HFFc6 (cell line): ENCODE measurements around the gene SP140. TPM values are rescaled to one million over a fixed set of nuclear protein-coding genes. Genes with fewer than 3 reads are reported as not detected.

Experiments
- DNase-seq: peaks from one replicate; pipeline ENCODE4 v3.0.0-alpha.2; 2018
- H3K27ac Mint-ChIP-seq: 2 replicates; pipeline ENCODE4 v1.8.0; 2020; ENCODE audit warnings: mild to moderate bottlenecking, mixed read lengths
- H3K27me3 Mint-ChIP-seq: 2 replicates; pipeline ENCODE4 v1.8.0; 2021; ENCODE audit warnings: mild to moderate bottlenecking, moderate library complexity, mixed read lengths; ENCODE audit not compliant: insufficient read depth
- H3K36me3 Mint-ChIP-seq: 2 replicates; pipeline ENCODE4 v1.8.0; 2021; ENCODE audit warnings: low read depth, mixed read lengths
- H3K4me1 Mint-ChIP-seq: 2 replicates; pipeline ENCODE4 v1.8.0; 2020; ENCODE audit warnings: low read depth, mixed read lengths
- H3K4me3 Mint-ChIP-seq: 2 replicates; pipeline ENCODE4 v1.8.0; 2020; ENCODE audit warnings: mild to moderate bottlenecking, moderate library complexity, mixed read lengths
- H3K9me3 Mint-ChIP-seq: 2 replicates; pipeline ENCODE4 v1.8.0; 2020; ENCODE audit warnings: mild to moderate bottlenecking, mixed read lengths
- CTCF ChIP-seq: fragments of 200-600 bp; sonication (generic); IDR thresholded peaks from 2 replicates; pipeline ENCODE4 v1.5.0; 2021; ENCODE audit warnings: antibody characterized with exemption, mild to moderate bottlenecking
- total RNA-seq, 6 experiments: library from RNA; stranded (reverse); fragmentation: NEBNext Ultra II Directional; extraction: Animal tissue kit (Norgen Biotek cat#: 25700); gene quantifications; 2 replicates in 1 of 6; 3 replicates in 5 of 6; pipeline ENCODE4 v1.2.3, GENCODE V29; 2021

SP140 gene
- total RNA-seq, 6 experiments from 2014 or later, result 0.12 to 1.6 (median 0.69) TPM

- Mint-ChIP-seq H3K4me1 (peaks cover 6% of the 10 kb centered on the region; the same call in 1 of the 2 replicates), H3K27ac (no peak overlapping the region), H3K4me3 (no peak overlapping the region), H3K36me3 (no peaks in the 10 kb centered on the region), H3K9me3 (no peaks in the 10 kb centered on the region), H3K27me3 (peaks cover 10% of the 10 kb centered on the region)
- TF ChIP-seq CTCF, result no peak
- no peak for DNase-seq
Measured at GRCh38 chr2:230267059-230267458, 41.5 kb downstream of the SP140 start.

- Mint-ChIP-seq H3K36me3 (no peaks in the 10 kb centered on the region), H3K27ac (no peak overlapping the region), H3K27me3 (peaks cover 13% of the 10 kb centered on the region), H3K9me3 (peaks cover 3% of the 10 kb centered on the region; the same call in 1 of the 2 replicates), H3K4me1 (peaks cover 6% of the 10 kb centered on the region; the same call in 1 of the 2 replicates), H3K4me3 (no peak overlapping the region)
- TF ChIP-seq CTCF, result no peak
- no peak for DNase-seq
Measured at GRCh38 chr2:230267556-230267955, 42.0 kb downstream of the SP140 start.

GRCh38 chr2:230268606-230269243 lies 43.2 kb downstream of the SP140 start:
- H3K9me3 Mint-ChIP-seq, result peaks cover 6% of the 10 kb centered on the region; the same call in 1 of the 2 replicates
- TF ChIP-seq CTCF, result no peak

GRCh38 chr2:230269715-230270114 lies 44.2 kb downstream of the SP140 start:
- Mint-ChIP-seq H3K9me3 (peaks cover 6% of the 10 kb centered on the region; the same call in 1 of the 2 replicates), H3K36me3 (no peaks in the 10 kb centered on the region), H3K27ac (no peak overlapping the region), H3K27me3 (peaks cover 11% of the 10 kb centered on the region), H3K4me3 (no peak overlapping the region), H3K4me1 (peaks cover 6% of the 10 kb centered on the region; the same call in 1 of the 2 replicates)
- no peak for TF ChIP-seq CTCF
- DNase-seq, result no peak

More at GRCh38 chr2:230268606-230269243, 43.2 kb downstream of the SP140 start:
- Mint-ChIP-seq H3K27ac (no peak overlapping the region), H3K4me3 (no peak overlapping the region), H3K36me3 (no peaks in the 10 kb centered on the region), H3K4me1 (peaks cover 6% of the 10 kb centered on the region; the same call in 1 of the 2 replicates), H3K27me3 (peaks cover 13% of the 10 kb centered on the region)
- DNase-seq, result no peak

- no peak for TF ChIP-seq CTCF
- no peak for DNase-seq
- peaks cover 5% of the 10 kb centered on the region; the same call in 1 of the 2 replicates for H3K9me3 Mint-ChIP-seq
- no peaks in the 10 kb centered on the region for H3K4me1 Mint-ChIP-seq
- peaks cover 6% of the 10 kb centered on the region for H3K27me3 Mint-ChIP-seq
- peaks cover 5% of the 10 kb centered on the region; the same call in 1 of the 2 replicates for H3K36me3 Mint-ChIP-seq
- H3K27ac Mint-ChIP-seq, result no peak overlapping the region
- H3K4me3 Mint-ChIP-seq, result no peak overlapping the region
Measured at GRCh38 chr2:230282936-230283335, 57.4 kb downstream of the SP140 start.
